ENCODE measurements around the gene ZGPAT. TPM values are rescaled to one million over a fixed set of nuclear protein-coding genes. Genes with fewer than 3 reads are reported as not detected.
"Not testable (repeated sequence)": the region's sequence is repeated elsewhere in the genome, so short reads cannot be mapped to it uniquely, and the experiment has no call there.

ZGPAT gene
- 11.0 TPM for polyA plus RNA-seq (2013, experiment 1 of 2)
- 11.0 TPM for polyA plus RNA-seq (2013, experiment 2 of 2)

GRCh38 chr20:63707558-63708300 is at the start of gene ZGPAT, which contains the start of gene ARFRP1:
Gene ZGPAT (plus strand): TSS chr20:63708039. CDS start chr20:63708581, 542 bp downstream.
Gene ARFRP1 (minus strand): TSS chr20:63707976. CDS start chr20:63707091, 885 bp downstream.
- Histone ChIP-seq H3K9ac (ENCODE audit: low read depth, low read length, poor library complexity) (peak within 1 kb of the TSS; percentile 98), H3K27ac (replicated peaks; ENCODE audit: low read length) (peak within 1 kb of the TSS; percentile 31), H3K14ac (ENCODE audit: low read length) (peak within 1 kb of the TSS; percentile 90), H2AK5ac (ENCODE audit: low read depth, low read length) (peak within 1 kb of the TSS; percentile 99), H3K27me3 (ENCODE audit: control insufficient read depth in 3 of 3, insufficient read depth in 3 of 3, low read depth in 1 of 3, low read length in 3 of 3) (no peaks in the 10 kb centered on the region), H2BK5ac (ENCODE audit: low read length) (peak within 1 kb of the TSS; percentile 82), H2BK12ac (ENCODE audit: low read length) (no peak within 1 kb of the TSS), H2AFZ (ENCODE audit: low read length) (peak within 1 kb of the TSS; percentile 91), H3K18ac (ENCODE audit: low read length) (peak within 1 kb of the TSS; percentile 99), H3K36me3 (replicated peaks in 1 of 2; ENCODE audit: control insufficient read depth in 2 of 2, insufficient read depth in 2 of 2, low read length in 2 of 2) (peaks cover 37 to 72% of the 10 kb centered on the region in 2 donors), H3K4me1 (ENCODE audit: control insufficient read depth in 2 of 2, insufficient read depth in 1 of 2, low read depth in 1 of 2, low read length in 2 of 2) (peaks cover 12 to 13% of the 10 kb centered on the region in 2 donors), H3K23ac (ENCODE audit: low read depth, low read length, poor library complexity) (peak within 1 kb of the TSS; percentile 99), H2BK15ac (ENCODE audit: low read length) (peak within 1 kb of the TSS; percentile 64), H3K9me3 (replicated peaks in 1 of 2; ENCODE audit: control insufficient read depth in 2 of 2, insufficient read depth in 1 of 2, low read depth in 1 of 2, low read length in 2 of 2) (peaks cover 0 to 12% of the 10 kb centered on the region in 2 donors), H3K4me2 (ENCODE audit: insufficient read depth, low read length, poor library complexity, severe bottlenecking) (peak within 1 kb of the TSS; percentile 94), H2BK120ac (ENCODE audit: low read depth, low read length) (peak within 1 kb of the TSS; percentile 87), H3K79me1 (ENCODE audit: low read depth, low read length) (peaks cover 30% of the 10 kb centered on the region), H3K4ac (ENCODE audit: low read length) (no peak within 1 kb of the TSS), H4K91ac (ENCODE audit: low read depth, low read length, poor library complexity) (no peak within 1 kb of the TSS), H3K4me3 (ENCODE audit: low read length in 2 of 2) (peak within 1 kb of the TSS; percentile 91), H4K8ac (ENCODE audit: low read depth, low read length) (peak within 1 kb of the TSS; percentile 82)
- WGBS, 2 donors (ENCODE audit: extremely low coverage in 2 of 2, insufficient read length in 2 of 2, insufficient replicate concordance in 1 of 2) = no CpG with 5 or more reads among the region's 98 CpGs
- peak; percentile 86 for DNase-seq (ENCODE audit: low spot score)

GRCh38 chr20:63658749-63659187 is 49.1 kb upstream of the ZGPAT start:
- Histone ChIP-seq H3K23ac (ENCODE audit: low read depth, low read length, poor library complexity) (peak overlapping the region; percentile 25), H2AK5ac (ENCODE audit: low read depth, low read length) (no peak overlapping the region), H3K4me2 (ENCODE audit: insufficient read depth, low read length, poor library complexity, severe bottlenecking) (peak overlapping the region; percentile 91), H2BK5ac (ENCODE audit: low read length) (no peak overlapping the region), H3K36me3 (replicated peaks in 1 of 2; ENCODE audit: control insufficient read depth in 2 of 2, insufficient read depth in 2 of 2, low read length in 2 of 2) (peaks cover 12 to 41% of the 10 kb centered on the region in 2 donors), H3K4ac (ENCODE audit: low read length) (no peak overlapping the region), H3K14ac (ENCODE audit: low read length) (peak overlapping the region; percentile 9), H2BK120ac (ENCODE audit: low read depth, low read length) (peak overlapping the region; percentile 16), H3K9me3 (replicated peaks in 1 of 2; ENCODE audit: control insufficient read depth in 2 of 2, insufficient read depth in 1 of 2, low read depth in 1 of 2, low read length in 2 of 2) (no peaks in the 10 kb centered on the region), H4K8ac (ENCODE audit: low read depth, low read length) (no peak overlapping the region), H3K9ac (ENCODE audit: low read depth, low read length, poor library complexity) (peak overlapping the region; percentile 87), H3K27ac (replicated peaks; ENCODE audit: low read length) (no peak overlapping the region), H3K4me1 (ENCODE audit: control insufficient read depth in 2 of 2, insufficient read depth in 1 of 2, low read depth in 1 of 2, low read length in 2 of 2) (peaks cover 12 to 21% of the 10 kb centered on the region in 2 donors), H4K91ac (ENCODE audit: low read depth, low read length, poor library complexity) (no peak overlapping the region), H2AFZ (ENCODE audit: low read length) (peak overlapping the region; percentile 95), H3K18ac (ENCODE audit: low read length) (peak overlapping the region; percentile 35), H3K79me1 (ENCODE audit: low read depth, low read length) (peaks cover 4% of the 10 kb centered on the region), H3K4me3 (ENCODE audit: low read length in 2 of 2) (peak overlapping the region; percentile 91 to 94), H2BK12ac (ENCODE audit: low read length) (no peak overlapping the region), H3K27me3 (ENCODE audit: control insufficient read depth in 3 of 3, insufficient read depth in 3 of 3, low read depth in 1 of 3, low read length in 3 of 3) (peaks cover 0 to 5% (median 0%) of the 10 kb centered on the region in 3 experiments), H2BK15ac (ENCODE audit: low read length) (no peak overlapping the region)
- DNase-seq (ENCODE audit: low spot score) = no peak
- WGBS, 2 donors (ENCODE audit: extremely low coverage in 2 of 2, insufficient read length in 2 of 2, insufficient replicate concordance in 1 of 2) = no CpG with 5 or more reads among the region's 25 CpGs

GRCh38 chr20:63659370-63659769 is 48.5 kb upstream of the ZGPAT start:
- Histone ChIP-seq H3K79me1 (ENCODE audit: low read depth, low read length) (peaks cover 4% of the 10 kb centered on the region), H3K4me2 (ENCODE audit: insufficient read depth, low read length, poor library complexity, severe bottlenecking) (peak overlapping the region; percentile 91), H3K4ac (ENCODE audit: low read length) (no peak overlapping the region), H3K23ac (ENCODE audit: low read depth, low read length, poor library complexity) (no peak overlapping the region), H3K9ac (ENCODE audit: low read depth, low read length, poor library complexity) (no peak overlapping the region), H3K4me3 (ENCODE audit: low read length in 2 of 2) (peak overlapping the region in 1 of 2 donors; percentile 91), H3K4me1 (ENCODE audit: control insufficient read depth in 2 of 2, insufficient read depth in 1 of 2, low read depth in 1 of 2, low read length in 2 of 2) (peaks cover 8 to 17% of the 10 kb centered on the region in 2 donors), H4K91ac (ENCODE audit: low read depth, low read length, poor library complexity) (no peak overlapping the region), H2BK15ac (ENCODE audit: low read length) (no peak overlapping the region), H2AK5ac (ENCODE audit: low read depth, low read length) (no peak overlapping the region), H2AFZ (ENCODE audit: low read length) (no peak overlapping the region), H3K9me3 (replicated peaks in 1 of 2; ENCODE audit: control insufficient read depth in 2 of 2, insufficient read depth in 1 of 2, low read depth in 1 of 2, low read length in 2 of 2) (no peaks in the 10 kb centered on the region), H3K36me3 (replicated peaks in 1 of 2; ENCODE audit: control insufficient read depth in 2 of 2, insufficient read depth in 2 of 2, low read length in 2 of 2) (peaks cover 12 to 47% of the 10 kb centered on the region in 2 donors), H4K8ac (ENCODE audit: low read depth, low read length) (no peak overlapping the region), H3K27ac (replicated peaks; ENCODE audit: low read length) (no peak overlapping the region), H3K14ac (ENCODE audit: low read length) (no peak overlapping the region), H2BK5ac (ENCODE audit: low read length) (no peak overlapping the region), H3K18ac (ENCODE audit: low read length) (no peak overlapping the region), H3K27me3 (ENCODE audit: control insufficient read depth in 3 of 3, insufficient read depth in 3 of 3, low read depth in 1 of 3, low read length in 3 of 3) (peaks cover 0 to 5% (median 0%) of the 10 kb centered on the region in 3 experiments), H2BK12ac (ENCODE audit: low read length) (no peak overlapping the region), H2BK120ac (ENCODE audit: low read depth, low read length) (no peak overlapping the region)
- WGBS, 2 donors (ENCODE audit: extremely low coverage in 2 of 2, insufficient read length in 2 of 2, insufficient replicate concordance in 1 of 2) = no CpG with 5 or more reads among the region's 13 CpGs
- DNase-seq (ENCODE audit: low spot score) = no peak

- not testable (repeated sequence) for H2BK120ac ChIP-seq (ENCODE audit: low read depth, low read length); H2AFZ ChIP-seq (ENCODE audit: low read length); H2AK5ac ChIP-seq (ENCODE audit: low read depth, low read length); H2BK15ac ChIP-seq (ENCODE audit: low read length); H3K27ac ChIP-seq (replicated peaks; ENCODE audit: low read length); H3K4ac ChIP-seq (ENCODE audit: low read length); H4K91ac ChIP-seq (ENCODE audit: low read depth, low read length, poor library complexity); H4K8ac ChIP-seq (ENCODE audit: low read depth, low read length); H3K79me1 ChIP-seq (ENCODE audit: low read depth, low read length); H3K9ac ChIP-seq (ENCODE audit: low read depth, low read length, poor library complexity); H2BK5ac ChIP-seq (ENCODE audit: low read length); H3K18ac ChIP-seq (ENCODE audit: low read length); H2BK12ac ChIP-seq (ENCODE audit: low read length); H3K23ac ChIP-seq (ENCODE audit: low read depth, low read length, poor library complexity); H3K14ac ChIP-seq (ENCODE audit: low read length); H3K9me3 ChIP-seq (replicated peaks in 1 of 2; ENCODE audit: control insufficient read depth in 2 of 2, insufficient read depth in 1 of 2, low read depth in 1 of 2, low read length in 2 of 2); H3K27me3 ChIP-seq (ENCODE audit: control insufficient read depth in 3 of 3, insufficient read depth in 3 of 3, low read depth in 1 of 3, low read length in 3 of 3); H3K4me3 ChIP-seq (ENCODE audit: low read length in 2 of 2); H3K4me2 ChIP-seq (ENCODE audit: insufficient read depth, low read length, poor library complexity, severe bottlenecking); DNase-seq (ENCODE audit: low spot score)
- Histone ChIP-seq H3K36me3 (replicated peaks in 1 of 2; ENCODE audit: control insufficient read depth in 2 of 2, insufficient read depth in 2 of 2, low read length in 2 of 2) (peaks cover 12 to 54% of the 10 kb centered on the region in 2 donors), H3K4me1 (ENCODE audit: control insufficient read depth in 2 of 2, insufficient read depth in 1 of 2, low read depth in 1 of 2, low read length in 2 of 2) (peaks cover 14% of the 10 kb centered on the region in 2 donors)
- no CpG with 5 or more reads among the region's 10 CpGs for WGBS, 2 donors (ENCODE audit: extremely low coverage in 2 of 2, insufficient read length in 2 of 2, insufficient replicate concordance in 1 of 2)
Observed at GRCh38 chr20:63660174-63660573, 47.7 kb upstream of the ZGPAT start.

Data from neuronal stem cell (in vitro differentiated cells).